ENCODE measurements around the gene PDCD5. TPM values are rescaled to one million over a fixed set of nuclear protein-coding genes. Genes with fewer than 3 reads are reported as not detected.
"Not testable (repeated sequence)": the region's sequence is repeated elsewhere in the genome, so short reads cannot be mapped to it uniquely, and the experiment has no call there.

PDCD5 gene
- total and polyA plus RNA-seq, 11 donors = 94.3 to 331 (median 157) TPM

DNA sequence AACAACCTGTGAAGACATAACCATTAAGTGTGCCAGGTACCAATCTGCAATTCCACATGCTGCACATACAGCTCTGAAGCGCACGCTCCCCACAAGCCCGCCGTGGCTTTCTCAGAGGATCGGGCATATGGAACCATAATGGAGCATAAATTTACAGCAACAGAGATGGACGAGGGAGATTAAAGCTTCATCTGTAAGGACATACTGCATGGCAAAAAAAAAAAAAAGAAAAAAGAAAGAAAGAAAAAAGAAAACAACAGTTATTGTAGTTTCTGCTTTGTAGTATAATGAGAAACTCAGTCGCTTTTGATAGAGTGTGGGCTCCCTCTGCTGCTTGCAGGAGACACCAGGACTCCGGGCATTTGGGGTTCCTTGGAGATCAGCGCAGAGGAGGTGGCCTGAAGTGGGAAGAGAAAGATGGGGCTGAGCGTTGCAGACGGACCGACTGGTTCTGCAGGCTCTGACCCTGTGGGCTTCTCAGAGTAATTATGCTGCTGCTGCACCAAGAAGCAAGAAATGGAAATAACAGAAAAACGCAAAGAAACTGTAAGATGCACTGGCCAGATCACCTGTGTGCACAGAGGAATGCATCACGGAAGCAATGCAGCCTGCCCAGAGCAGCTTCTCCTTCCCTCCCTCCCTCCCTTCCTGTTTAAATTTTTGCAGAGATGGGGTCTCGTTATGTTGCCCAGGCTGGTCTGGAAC is 10.8 kb upstream of the PDCD5 start:
- peaks cover 0 to 40% (median 4%) of the 10 kb centered on the region in 9 donors for H3K27me3 ChIP-seq

GRCh38 chr19:32571471-32572075 is 9.4 kb upstream of the PDCD5 start:
- ATAC-seq, H3K4me1 ChIP-seq, DNase-seq, H3K4me3 ChIP-seq, H3K36me3 ChIP-seq, H3K27ac ChIP-seq, H3K9me3 ChIP-seq: not testable (repeated sequence)
- peaks cover 0 to 31% (median 4%) of the 10 kb centered on the region in 9 donors for H3K27me3 ChIP-seq
- intact Hi-C loops (cut with DNase I) = loop anchor here in 7 of 10 donors (2.0 to 10.0 kb wide), 9 partner anchors 167 to 1904 kb away; partner anchors contain the start of gene DPY19L3 (in 1 of the 7)
- WGBS, 4 donors = 63 to 77% (median 72%) methylated on average over 7 to 36 of the region's 36 CpGs

More for the DNA sequence above, 10.8 kb upstream of the PDCD5 start:
- DNase-seq (peak in 4 of 5 donors; percentile 19 to 46 (median 34)), ATAC-seq (peak in 3 of 4 donors; percentile 76 to 80 (median 79))
- no peaks in the 10 kb centered on the region for H3K9me3 ChIP-seq
- no peak for TF ChIP-seq POLR2A (IDR thresholded peaks at IDR 0.05)
- TF ChIP-seq, protein P1, sequence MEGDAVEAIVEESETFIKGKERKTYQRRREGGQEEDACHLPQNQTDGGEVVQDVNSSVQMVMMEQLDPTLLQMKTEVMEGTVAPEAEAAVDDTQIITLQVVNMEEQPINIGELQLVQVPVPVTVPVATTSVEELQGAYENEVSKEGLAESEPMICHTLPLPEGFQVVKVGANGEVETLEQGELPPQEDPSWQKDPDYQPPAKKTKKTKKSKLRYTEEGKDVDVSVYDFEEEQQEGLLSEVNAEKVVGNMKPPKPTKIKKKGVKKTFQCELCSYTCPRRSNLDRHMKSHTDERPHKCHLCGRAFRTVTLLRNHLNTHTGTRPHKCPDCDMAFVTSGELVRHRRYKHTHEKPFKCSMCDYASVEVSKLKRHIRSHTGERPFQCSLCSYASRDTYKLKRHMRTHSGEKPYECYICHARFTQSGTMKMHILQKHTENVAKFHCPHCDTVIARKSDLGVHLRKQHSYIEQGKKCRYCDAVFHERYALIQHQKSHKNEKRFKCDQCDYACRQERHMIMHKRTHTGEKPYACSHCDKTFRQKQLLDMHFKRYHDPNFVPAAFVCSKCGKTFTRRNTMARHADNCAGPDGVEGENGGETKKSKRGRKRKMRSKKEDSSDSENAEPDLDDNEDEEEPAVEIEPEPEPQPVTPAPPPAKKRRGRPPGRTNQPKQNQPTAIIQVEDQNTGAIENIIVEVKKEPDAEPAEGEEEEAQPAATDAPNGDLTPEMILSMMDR (IDR thresholded peaks at IDR 0.05) = peak; percentile 29 to 69 (median 63)
- H3K27ac ChIP-seq = no peak overlapping the region
- no peak overlapping the region for H3K4me3 ChIP-seq
- WGBS, 4 donors = 33 to 36% (median 35%) methylated on average over 15 of the region's 15 CpGs
- no peaks in the 10 kb centered on the region for H3K36me3 ChIP-seq
- intact Hi-C loops (cut with DNase I) = loop anchor here in 7 of 10 donors (2.0 to 10.0 kb wide), 9 partner anchors 165 to 1903 kb away; partner anchors contain the start of gene DPY19L3 (in 1 of the 7)
- no peaks in the 10 kb centered on the region for H3K4me1 ChIP-seq

DNA sequence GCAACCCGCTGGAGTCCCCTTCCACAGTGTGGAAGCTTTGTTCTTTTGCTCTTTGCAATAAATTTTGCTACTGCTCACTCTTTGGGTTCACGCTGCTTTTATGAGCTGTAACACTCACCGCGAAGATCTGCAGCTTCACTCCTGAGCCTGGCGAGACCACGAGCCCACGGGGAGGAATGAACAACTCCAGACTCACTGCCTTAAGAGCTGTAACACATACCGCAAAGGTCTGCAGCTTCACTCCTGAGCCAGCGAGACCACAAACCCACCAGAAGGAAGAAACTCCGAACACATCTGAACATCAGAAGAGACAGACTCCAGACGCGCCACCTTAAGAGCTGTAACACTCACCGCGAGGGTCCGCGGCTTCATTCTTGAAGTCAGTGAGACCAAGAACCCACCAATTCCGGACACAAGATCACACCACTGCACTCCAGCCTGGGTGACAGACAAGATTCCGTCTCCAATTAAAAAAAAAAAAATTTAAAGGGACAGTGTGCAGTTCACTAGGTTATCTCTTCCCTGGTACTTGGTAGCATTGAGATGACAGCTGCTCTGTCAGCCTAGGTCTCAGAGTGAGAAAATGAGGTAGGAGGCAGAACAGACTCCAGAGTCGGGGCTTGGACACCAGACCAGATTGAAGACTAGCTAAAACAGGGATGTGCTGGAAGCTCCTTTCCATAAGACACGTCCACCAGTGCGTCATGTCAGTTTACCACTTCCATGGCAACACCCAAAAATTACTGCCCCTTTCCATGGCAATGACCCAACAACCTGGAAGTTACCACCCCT is 8.1 kb upstream of the PDCD5 start:
- H3K36me3 ChIP-seq, H3K4me1 ChIP-seq, ATAC-seq, H3K9me3 ChIP-seq, H3K4me3 ChIP-seq, DNase-seq, H3K27ac ChIP-seq: not testable (repeated sequence)
- peaks cover 0 to 24% (median 4%) of the 10 kb centered on the region in 9 donors for H3K27me3 ChIP-seq
- 75 to 81% (median 79%) methylated on average over 21 of the region's 21 CpGs for WGBS, 4 donors
- intact Hi-C loops (cut with DNase I) = loop anchor here in 7 of 10 donors (5.0 to 10.0 kb wide), 6 partner anchors 168 to 1906 kb away; partner anchors contain the start of gene DPY19L3 (in 1 of the 7)

DNA sequence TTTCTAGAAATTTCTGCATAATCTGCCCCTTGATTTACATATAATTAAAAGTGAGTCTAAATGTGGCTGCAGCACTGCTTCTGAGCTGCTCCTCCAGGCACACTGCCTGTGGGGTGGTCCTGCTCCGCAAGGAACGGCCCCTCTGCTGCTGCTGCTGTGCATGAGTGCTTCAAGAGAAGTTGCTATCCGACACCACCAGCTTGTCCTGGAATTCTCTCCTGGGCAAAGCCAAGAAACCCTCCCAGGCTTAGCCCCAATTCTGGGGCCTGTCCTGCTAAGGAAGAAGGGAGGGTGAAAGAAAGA is 7.5 kb upstream of the PDCD5 start:
- WGBS, 4 donors = 63 to 87% (median 71%) methylated on average over 3 of the region's 3 CpGs
- no peak for ATAC-seq
- H3K4me3 ChIP-seq = no peak overlapping the region
- no peaks in the 10 kb centered on the region for H3K36me3 ChIP-seq
- H3K27me3 ChIP-seq = peaks cover 0 to 19% (median 4%) of the 10 kb centered on the region in 9 donors
- intact Hi-C loops (cut with DNase I) = loop anchor here in 7 of 10 donors (5.0 to 10.0 kb wide), 6 partner anchors 169 to 1906 kb away; partner anchors contain the start of gene DPY19L3 (in 1 of the 7)
- no peaks in the 10 kb centered on the region for H3K9me3 ChIP-seq
- TF ChIP-seq POLR2A (IDR thresholded peaks at IDR 0.05) = no peak
- TF ChIP-seq, protein P1 (IDR thresholded peaks at IDR 0.05) = no peak
- H3K4me1 ChIP-seq = no peaks in the 10 kb centered on the region
- no peak for DNase-seq
- no peak overlapping the region for H3K27ac ChIP-seq

Data from heart left ventricle (tissue), 16 donors.